Smooth muscle cell (in vitro differentiated cells): Measurements from ENCODE around the gene KLHL29. TPM values are rescaled to one million over a fixed set of nuclear protein-coding genes. Genes with fewer than 3 reads are reported as not detected.

Experiments
- DNase-seq: peaks from one replicate; lab custom pipeline; 2025; ENCODE audit not compliant: unreplicated experiment; lab: John Stamatoyannopoulos, UW
- H2AFZ ChIP-seq: fragments of 200-600 bp; sonication (generic); 2 replicates; pipeline ENCODE4 v1.6.0; 2016; ENCODE audit warnings: antibody characterized with exemption, low read depth, mild to moderate bottlenecking
- H3F3A ChIP-seq: fragments of 200-600 bp; sonication (generic); 2 replicates; pipeline ENCODE4 v1.6.0; 2017; ENCODE audit warnings: antibody characterized with exemption, low read depth
- H3K27ac ChIP-seq: fragments of 200-600 bp; sonication (generic); 2 replicates; pipeline ENCODE4 v1.5.1; 2016; ENCODE audit warnings: low read depth, mild to moderate bottlenecking
- H3K27me3 ChIP-seq: fragments of 200-600 bp; sonication (generic); 2 replicates; pipeline ENCODE4 v1.6.1; 2016; ENCODE audit warnings: low read depth, mild to moderate bottlenecking
- H3K36me3 ChIP-seq: fragments of 200-600 bp; sonication (generic); 2 replicates; pipeline ENCODE4 v1.5.1; 2016; ENCODE audit warnings: low read depth
- H3K4me1 ChIP-seq: fragments of 200-600 bp; sonication (generic); 2 replicates; pipeline ENCODE4 v1.5.1; 2016; ENCODE audit warnings: low read depth
- H3K4me2 ChIP-seq: fragments of 200-600 bp; sonication (generic); 2 replicates; pipeline ENCODE4 v1.6.0; 2016; ENCODE audit warnings: mild to moderate bottlenecking
- H3K4me3 ChIP-seq: fragments of 200-600 bp; sonication (generic); 2 replicates; pipeline ENCODE4 v1.5.1; 2016; ENCODE audit warnings: mild to moderate bottlenecking
- H3K79me2 ChIP-seq: fragments of 200-600 bp; sonication (generic); 2 replicates; pipeline ENCODE4 v1.6.0; 2016; ENCODE audit warnings: low read depth, mild to moderate bottlenecking
- H3K9ac ChIP-seq: fragments of 200-600 bp; sonication (generic); 2 replicates; pipeline ENCODE4 v1.6.0; 2016; ENCODE audit warnings: low read depth
- H3K9me3 ChIP-seq: fragments of 200-600 bp; sonication (generic); replicated peaks from 2 replicates; pipeline ENCODE4 v1.5.1; 2016; ENCODE audit warnings: low read depth
- H4K20me1 ChIP-seq: fragments of 200-600 bp; sonication (generic); 2 replicates; pipeline ENCODE4 v1.6.0; 2016; ENCODE audit warnings: low read depth
- CTCF ChIP-seq: fragments of 200-600 bp; sonication (generic); IDR thresholded peaks from 2 replicates; pipeline ENCODE4 v1.5.1; 2017; ENCODE audit warnings: borderline replicate concordance, mild to moderate bottlenecking, antibody characterized with exemption; ENCODE audit not compliant: insufficient read depth, poor library complexity, severe bottlenecking
- WGBS: methylation state at CpG from one replicate; pipeline ENCODE4 v1.1.7; 2016; ENCODE audit warnings: low lambda C conversion rate; 5-methylcytosine and 5-hydroxymethylcytosine counted together
- polyA plus RNA-seq: library from polyadenylated mRNA; unstranded; fragments of >200 nt; fragmentation: Nextera tagmentation; extraction: Ambion mirVana; gene quantifications from 2 replicates; pipeline ENCODE4 v1.2.1, GENCODE V29; 2016
- total RNA-seq: library from RNA; depleted of rRNA; stranded (reverse); fragments of >200 nt; gene quantifications from 2 replicates; pipeline ENCODE4 v1.2.3, GENCODE V29; 2014

KLHL29 gene
- total and polyA plus RNA-seq, 2 experiments from 2014 or later = 3.1 to 6.6 TPM

- Histone ChIP-seq H3K36me3 (no peaks in the 10 kb centered on the region), H3K79me2 (no peaks in the 10 kb centered on the region), H4K20me1 (peaks cover 40% of the 10 kb centered on the region), H3K27ac (no peak overlapping the region), H3K4me3 (no peak overlapping the region), H3K9me3 (no peaks in the 10 kb centered on the region), H2AFZ (no peak overlapping the region), H3K4me2 (peak overlapping the region; percentile 67), H3K27me3 (no peaks in the 10 kb centered on the region), H3K4me1 (peaks cover 15% of the 10 kb centered on the region), H3F3A (peaks cover 3% of the 10 kb centered on the region), H3K9ac (no peak overlapping the region)
- no peak for TF ChIP-seq CTCF
- WGBS = 47% methylated on average over 7 of the region's 7 CpGs
- DNase-seq = no peak
Measured at GRCh38 chr2:23541503-23542229, 156.7 kb downstream of the KLHL29 start.

- Histone ChIP-seq H3K4me2 (peak overlapping the region; percentile 67), H3K4me3 (no peak overlapping the region), H3K27ac (no peak overlapping the region), H2AFZ (no peak overlapping the region), H3K4me1 (peaks cover 15% of the 10 kb centered on the region), H3F3A (peaks cover 3% of the 10 kb centered on the region), H3K9ac (no peak overlapping the region), H3K9me3 (no peaks in the 10 kb centered on the region), H3K36me3 (no peaks in the 10 kb centered on the region), H3K27me3 (no peaks in the 10 kb centered on the region), H4K20me1 (peaks cover 40% of the 10 kb centered on the region), H3K79me2 (no peaks in the 10 kb centered on the region)
- 85% methylated on average over 6 of the region's 6 CpGs for WGBS
- DNase-seq = no peak
- no peak for TF ChIP-seq CTCF
Measured at GRCh38 chr2:23542230-23542789, 157.3 kb downstream of the KLHL29 start.

- H3K36me3 ChIP-seq = no peaks in the 10 kb centered on the region
- 90% methylated on average over 10 of the region's 10 CpGs for WGBS
- peaks cover 36% of the 10 kb centered on the region for H4K20me1 ChIP-seq
- no peaks in the 10 kb centered on the region for H3K9me3 ChIP-seq
- DNase-seq = no peak
- no peak overlapping the region for H2AFZ ChIP-seq
- peaks cover 15% of the 10 kb centered on the region for H3K4me1 ChIP-seq
- H3F3A ChIP-seq = peaks cover 3% of the 10 kb centered on the region
- no peak overlapping the region for H3K27ac ChIP-seq
- no peak overlapping the region for H3K4me2 ChIP-seq
- no peak for TF ChIP-seq CTCF
- no peaks in the 10 kb centered on the region for H3K27me3 ChIP-seq
- H3K9ac ChIP-seq = no peak overlapping the region
- H3K4me3 ChIP-seq = no peak overlapping the region
- H3K79me2 ChIP-seq = no peaks in the 10 kb centered on the region
Measured at GRCh38 chr2:23543302-23543701, 158.3 kb downstream of the KLHL29 start.
